ENCODE results near the gene HMGB4.

- no peak for TF ChIP-seq CTCF (IDR thresholded peaks at IDR 0.05)
- no peak for TF ChIP-seq POLR2A (IDR thresholded peaks at IDR 0.05)
Observed at GRCh38 chr1:33905241-33905640, 41.4 kb downstream of the HMGB4 start.
